ENCODE results near the gene MIB1.

MIB1 gene

DNA sequence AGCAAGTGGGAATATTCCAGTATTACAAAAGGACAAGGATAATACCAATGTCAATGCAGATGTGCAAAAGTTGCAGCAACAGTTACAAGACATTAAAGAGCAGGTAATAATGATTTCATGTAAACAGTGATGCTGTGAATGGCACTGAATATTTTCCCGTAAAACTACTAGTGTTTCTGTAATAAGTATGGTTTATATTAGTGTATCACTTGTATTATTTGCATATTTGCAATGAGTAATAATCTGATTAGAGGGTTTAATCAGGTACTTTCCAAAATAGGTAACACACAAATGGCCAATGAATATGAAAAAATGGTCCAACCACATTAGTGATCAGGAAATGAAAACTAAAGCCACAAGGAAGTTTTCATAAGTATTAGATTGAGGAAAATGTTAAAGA is 118.0 kb downstream of the MIB1 start:
- Histone ChIP-seq H3K4me3 (ENCODE audit: low read length) (no peak overlapping the region), H3K9me3 (ENCODE audit: control insufficient read depth, low read length) (no peaks in the 10 kb centered on the region), H3K4me1 (ENCODE audit: control insufficient read depth, insufficient read depth, low read length) (no peaks in the 10 kb centered on the region), H3K36me3 (ENCODE audit: control insufficient read depth, insufficient read depth, low read length) (no peaks in the 10 kb centered on the region), H3K9ac (ENCODE audit: low read length) (no peak overlapping the region), H3K27me3 (ENCODE audit: control insufficient read depth, insufficient read depth, low read length) (no peaks in the 10 kb centered on the region)

DNA sequence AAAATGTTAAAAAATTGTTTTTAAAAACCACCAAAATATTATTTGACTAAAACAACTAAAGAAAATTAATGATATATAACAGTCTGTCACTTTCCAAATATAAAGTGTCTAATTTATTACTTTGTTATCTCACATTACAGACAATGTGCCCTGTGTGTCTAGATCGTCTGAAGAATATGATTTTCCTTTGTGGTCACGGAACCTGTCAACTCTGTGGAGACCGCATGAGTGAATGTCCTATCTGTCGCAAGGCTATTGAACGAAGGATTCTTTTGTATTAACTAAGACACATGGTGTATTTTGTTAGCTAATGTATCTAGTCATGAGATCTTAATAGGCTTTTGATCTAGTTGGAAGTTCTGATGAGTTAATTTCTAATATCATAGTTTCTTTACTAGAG is 123.8 kb downstream of the MIB1 start:
- Histone ChIP-seq H3K4me1 (ENCODE audit: control insufficient read depth, insufficient read depth, low read length) (no peaks in the 10 kb centered on the region), H3K9me3 (ENCODE audit: control insufficient read depth, low read length) (no peaks in the 10 kb centered on the region), H3K4me3 (ENCODE audit: low read length) (no peak overlapping the region), H3K9ac (ENCODE audit: low read length) (no peak overlapping the region), H3K27me3 (ENCODE audit: control insufficient read depth, insufficient read depth, low read length) (no peaks in the 10 kb centered on the region), H3K36me3 (ENCODE audit: control insufficient read depth, insufficient read depth, low read length) (peaks cover 4% of the 10 kb centered on the region)

DNA sequence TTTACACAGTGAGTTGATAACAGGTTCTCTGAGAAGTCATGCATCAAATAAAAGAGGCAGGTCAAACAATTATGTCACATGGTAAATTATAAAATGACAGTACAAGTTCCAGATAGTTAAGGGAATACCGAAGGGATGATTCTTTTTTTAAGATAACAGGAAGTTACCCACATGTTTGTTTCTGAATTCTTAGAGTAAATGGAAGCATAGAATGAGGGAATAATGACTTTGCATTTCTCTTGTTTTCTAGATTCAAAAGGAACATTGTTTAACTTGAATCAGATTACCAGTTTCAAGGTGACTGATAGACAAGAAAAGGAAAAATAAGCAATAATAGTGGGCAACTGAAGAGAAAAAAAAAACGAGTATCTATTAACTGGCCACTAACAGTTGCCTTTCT is 124.5 kb downstream of the MIB1 start:
- no peak overlapping the region for H3K4me3 ChIP-seq (ENCODE audit: low read length)
- no peaks in the 10 kb centered on the region for H3K27me3 ChIP-seq (ENCODE audit: control insufficient read depth, insufficient read depth, low read length)
- H3K36me3 ChIP-seq (ENCODE audit: control insufficient read depth, insufficient read depth, low read length) = peaks cover 4% of the 10 kb centered on the region
- H3K9ac ChIP-seq (ENCODE audit: low read length) = no peak overlapping the region
- no peaks in the 10 kb centered on the region for H3K9me3 ChIP-seq (ENCODE audit: control insufficient read depth, low read length)
- H3K4me1 ChIP-seq (ENCODE audit: control insufficient read depth, insufficient read depth, low read length) = no peaks in the 10 kb centered on the region

DNA sequence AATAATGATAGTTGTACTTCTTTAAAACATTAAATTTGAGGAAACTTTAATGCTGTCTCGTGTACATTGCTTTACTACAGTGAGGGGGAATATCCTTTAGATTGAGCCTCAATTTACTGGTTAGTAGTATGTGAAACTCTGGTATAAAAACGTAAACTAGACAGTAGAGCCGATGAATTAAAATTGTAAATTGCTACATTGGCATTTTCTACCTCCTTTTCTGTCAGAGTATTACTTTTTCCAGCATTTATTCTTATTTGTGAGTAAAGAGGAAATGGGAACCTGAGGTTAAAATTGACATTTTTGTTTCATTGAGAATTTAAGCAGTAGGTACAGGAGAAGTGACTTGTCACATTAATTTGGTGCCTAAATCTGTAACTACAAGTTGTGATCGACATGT is 128.2 kb downstream of the MIB1 start:
- no peaks in the 10 kb centered on the region for H3K9me3 ChIP-seq (ENCODE audit: control insufficient read depth, low read length)
- peaks cover 4% of the 10 kb centered on the region for H3K36me3 ChIP-seq (ENCODE audit: control insufficient read depth, insufficient read depth, low read length)
- no peak overlapping the region for H3K4me3 ChIP-seq (ENCODE audit: low read length)
- H3K4me1 ChIP-seq (ENCODE audit: control insufficient read depth, insufficient read depth, low read length) = no peaks in the 10 kb centered on the region
- H3K9ac ChIP-seq (ENCODE audit: low read length) = no peak overlapping the region
- H3K27me3 ChIP-seq (ENCODE audit: control insufficient read depth, insufficient read depth, low read length) = no peaks in the 10 kb centered on the region

DNA sequence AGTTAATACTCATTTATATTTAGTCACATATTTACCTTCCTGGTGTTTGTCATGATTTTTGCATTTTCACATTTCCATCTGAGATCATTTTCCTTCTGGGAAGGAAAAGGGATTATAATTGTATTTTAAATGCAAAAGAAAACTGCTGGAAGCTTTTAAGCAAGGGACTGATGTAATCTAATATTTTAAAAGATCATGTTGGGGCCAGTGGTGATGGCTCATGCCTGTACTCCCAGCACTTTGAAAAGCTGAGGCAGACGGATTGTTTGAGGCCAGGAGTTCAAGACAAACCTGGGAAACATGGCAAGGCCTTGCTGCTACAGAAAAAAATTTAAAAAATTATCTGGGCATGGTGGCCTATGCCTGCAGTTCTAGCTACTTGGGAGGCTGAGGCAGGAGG is 149.0 kb downstream of the MIB1 start:
- no peaks in the 10 kb centered on the region for H3K27me3 ChIP-seq (ENCODE audit: control insufficient read depth, insufficient read depth, low read length)
- H3K4me1 ChIP-seq (ENCODE audit: control insufficient read depth, insufficient read depth, low read length) = no peaks in the 10 kb centered on the region

DNA sequence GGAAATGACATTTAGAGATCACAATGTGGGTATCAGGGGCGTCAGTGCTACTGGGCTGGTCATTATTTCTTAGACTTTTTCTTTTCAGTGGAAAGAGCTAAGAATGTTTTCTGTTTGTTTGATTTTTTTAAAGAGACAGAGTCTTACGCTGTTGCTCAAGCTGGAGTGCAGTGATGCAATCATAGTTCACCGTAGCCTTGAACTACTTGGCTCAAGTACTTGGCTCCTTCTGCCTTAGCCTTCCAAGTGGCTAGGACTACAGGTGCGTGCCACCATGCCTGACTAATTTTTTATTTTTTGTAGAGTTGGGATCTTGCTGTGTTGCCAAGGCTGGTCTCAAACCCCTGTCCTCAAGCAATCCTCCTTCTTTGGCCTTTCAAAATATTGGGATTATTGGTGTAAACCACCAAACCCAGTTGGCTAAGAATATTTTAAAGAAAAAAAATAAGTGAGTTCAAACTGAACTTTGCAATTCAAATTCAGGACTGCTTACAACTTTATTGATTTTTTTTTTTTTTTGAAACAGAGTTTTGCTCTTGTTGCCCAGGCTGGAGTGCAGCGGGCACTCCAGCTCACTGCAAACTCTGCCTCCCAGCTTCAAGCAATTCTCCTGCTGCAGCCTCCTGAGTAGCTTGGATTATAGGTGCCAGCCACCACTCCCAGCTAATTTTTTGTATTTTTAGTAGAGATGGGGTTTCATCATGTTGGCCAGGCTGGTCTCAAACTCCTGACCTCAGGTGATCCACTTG is 154.2 kb downstream of the MIB1 start:
- Histone ChIP-seq H3K27me3 (ENCODE audit: control insufficient read depth, insufficient read depth, low read length) (no peaks in the 10 kb centered on the region), H3K36me3 (ENCODE audit: control insufficient read depth, insufficient read depth, low read length) (no peaks in the 10 kb centered on the region), H3K9me3 (ENCODE audit: control insufficient read depth, low read length) (no peaks in the 10 kb centered on the region), H3K4me1 (ENCODE audit: control insufficient read depth, insufficient read depth, low read length) (peaks cover 3% of the 10 kb centered on the region), H3K9ac (ENCODE audit: low read length) (no peak overlapping the region), H3K4me3 (ENCODE audit: low read length) (no peak overlapping the region)

More for the DNA sequence above, 149.0 kb downstream of the MIB1 start:
- H3K9ac ChIP-seq (ENCODE audit: low read length) = no peak overlapping the region
- H3K4me3 ChIP-seq (ENCODE audit: low read length) = no peak overlapping the region
- no peaks in the 10 kb centered on the region for H3K9me3 ChIP-seq (ENCODE audit: control insufficient read depth, low read length)
- no peaks in the 10 kb centered on the region for H3K36me3 ChIP-seq (ENCODE audit: control insufficient read depth, insufficient read depth, low read length)

DNA sequence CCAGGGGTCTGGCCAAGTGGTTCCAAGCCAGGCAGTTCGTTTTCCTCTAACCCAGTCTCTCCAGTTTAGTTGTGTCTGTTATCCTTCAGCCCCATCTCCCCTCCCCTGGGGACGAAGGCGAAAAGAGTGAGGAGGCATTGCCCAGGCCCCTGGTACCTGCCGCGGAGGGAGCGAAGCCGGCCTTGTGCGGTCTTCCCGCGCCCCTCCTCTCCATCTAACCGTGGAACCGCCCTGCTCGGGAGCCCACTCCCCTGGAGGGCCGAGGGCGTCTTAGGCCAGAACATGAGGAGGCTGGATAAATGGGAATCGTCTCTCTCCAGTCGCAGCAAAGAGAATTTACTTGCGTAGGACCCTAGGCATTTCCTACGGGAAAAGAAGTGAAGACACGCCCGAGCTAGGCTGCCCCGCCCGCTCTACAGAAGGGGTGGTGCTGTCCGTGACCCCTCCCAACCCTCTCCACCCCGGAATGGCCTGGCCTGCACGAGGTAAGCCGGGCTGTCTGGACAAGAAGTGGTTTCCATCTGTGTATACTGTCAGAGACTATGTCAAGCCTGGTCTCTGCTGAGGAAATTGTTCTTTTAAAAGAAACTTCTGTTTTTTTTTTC is 156.2 kb downstream of the MIB1 start:
- Histone ChIP-seq H3K4me3 (ENCODE audit: low read length) (no peak overlapping the region), H3K9me3 (ENCODE audit: control insufficient read depth, low read length) (no peaks in the 10 kb centered on the region), H3K27me3 (ENCODE audit: control insufficient read depth, insufficient read depth, low read length) (no peaks in the 10 kb centered on the region), H3K9ac (ENCODE audit: low read length) (no peak overlapping the region), H3K4me1 (ENCODE audit: control insufficient read depth, insufficient read depth, low read length) (peaks cover 10% of the 10 kb centered on the region), H3K36me3 (ENCODE audit: control insufficient read depth, insufficient read depth, low read length) (no peaks in the 10 kb centered on the region)

DNA sequence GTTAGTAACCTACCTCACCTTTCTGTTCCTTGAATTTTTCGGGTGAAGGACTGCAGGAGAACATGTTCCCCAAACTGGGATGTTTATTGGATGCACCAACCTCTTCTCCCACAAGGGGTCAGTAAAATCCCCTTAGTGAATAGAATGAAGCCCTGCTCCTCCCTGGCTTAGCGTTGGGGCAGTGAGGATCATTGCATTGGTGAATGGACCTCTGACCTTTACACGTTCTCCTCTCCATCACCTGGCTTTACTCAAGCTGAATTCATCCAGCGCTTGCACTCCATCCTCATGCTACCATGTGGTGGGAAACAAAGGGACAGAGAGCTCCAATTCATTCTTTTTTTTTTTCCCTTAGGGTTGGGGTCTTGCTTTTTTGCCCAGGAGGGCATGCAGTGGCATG is 157.2 kb downstream of the MIB1 start:
- no peaks in the 10 kb centered on the region for H3K9me3 ChIP-seq (ENCODE audit: control insufficient read depth, low read length)
- H3K4me1 ChIP-seq (ENCODE audit: control insufficient read depth, insufficient read depth, low read length) = peaks cover 14% of the 10 kb centered on the region
- no peak overlapping the region for H3K9ac ChIP-seq (ENCODE audit: low read length)
- no peaks in the 10 kb centered on the region for H3K27me3 ChIP-seq (ENCODE audit: control insufficient read depth, insufficient read depth, low read length)
- no peaks in the 10 kb centered on the region for H3K36me3 ChIP-seq (ENCODE audit: control insufficient read depth, insufficient read depth, low read length)
- no peak overlapping the region for H3K4me3 ChIP-seq (ENCODE audit: low read length)

DNA sequence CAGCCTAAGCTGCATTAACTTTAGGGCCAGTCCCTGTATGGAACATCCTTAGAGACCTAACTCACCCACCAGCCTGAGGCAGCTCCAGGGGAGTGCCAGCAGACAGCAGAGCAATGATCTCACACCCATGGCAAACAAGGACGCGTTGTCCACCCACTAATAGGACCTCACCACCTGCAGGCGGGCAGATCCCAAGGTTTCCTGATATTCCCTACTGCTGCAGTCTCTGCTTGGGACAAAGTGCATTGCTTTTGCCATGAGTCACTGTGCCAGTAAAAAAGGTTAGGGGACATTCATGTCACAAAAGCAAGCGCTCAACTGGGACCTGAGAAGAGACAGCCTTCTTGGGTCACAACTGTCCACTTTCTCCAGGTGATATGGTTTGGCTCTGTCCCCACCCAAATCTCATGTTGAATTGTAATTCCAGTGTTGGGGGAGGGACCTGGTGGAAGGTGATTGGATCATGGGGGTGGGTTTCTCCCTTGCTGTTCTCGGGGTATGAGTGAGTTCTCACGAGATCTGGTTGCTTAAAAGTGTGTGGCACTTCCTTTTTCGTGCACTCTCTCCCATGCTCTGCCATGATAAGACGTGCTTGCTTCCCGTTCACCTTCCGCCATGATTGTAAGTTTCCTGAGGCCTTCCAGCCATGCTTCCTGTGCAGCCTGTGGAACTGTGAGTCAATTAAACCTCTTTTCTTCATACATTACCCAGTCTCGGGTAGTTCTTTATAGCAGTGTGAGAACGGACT is 160.2 kb downstream of the MIB1 start:
- no peak overlapping the region for H3K4me3 ChIP-seq (ENCODE audit: low read length)
- no peaks in the 10 kb centered on the region for H3K9me3 ChIP-seq (ENCODE audit: control insufficient read depth, low read length)
- no peaks in the 10 kb centered on the region for H3K27me3 ChIP-seq (ENCODE audit: control insufficient read depth, insufficient read depth, low read length)
- peaks cover 14% of the 10 kb centered on the region for H3K4me1 ChIP-seq (ENCODE audit: control insufficient read depth, insufficient read depth, low read length)
- H3K9ac ChIP-seq (ENCODE audit: low read length) = no peak overlapping the region
- no peaks in the 10 kb centered on the region for H3K36me3 ChIP-seq (ENCODE audit: control insufficient read depth, insufficient read depth, low read length)

DNA sequence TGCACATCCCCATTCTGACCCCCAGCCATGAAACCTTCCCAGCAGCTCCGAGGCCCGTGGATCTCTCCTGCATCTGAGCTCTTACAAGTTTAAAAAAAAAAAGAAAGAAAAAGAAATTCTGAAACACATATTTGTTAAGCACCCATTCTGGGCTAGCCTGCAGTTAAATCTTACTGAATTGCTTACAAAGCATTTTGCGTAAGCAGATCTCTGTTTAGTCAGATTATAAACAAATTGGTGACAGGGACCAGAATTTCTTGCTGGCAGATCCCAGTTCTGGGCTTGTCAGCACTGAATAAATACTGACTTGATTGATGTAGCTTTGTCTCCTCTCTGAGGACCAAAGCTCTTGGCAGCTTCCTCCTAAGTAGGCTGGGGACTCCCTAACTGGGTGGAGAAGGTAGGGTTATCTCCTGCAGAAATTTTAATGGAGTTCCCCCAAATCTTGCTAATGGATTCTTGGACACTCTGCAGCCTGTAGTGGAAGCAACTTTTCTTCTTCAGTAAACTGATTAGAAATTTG is 160.9 kb downstream of the MIB1 start:
- H3K9ac ChIP-seq (ENCODE audit: low read length) = no peak overlapping the region
- no peaks in the 10 kb centered on the region for H3K27me3 ChIP-seq (ENCODE audit: control insufficient read depth, insufficient read depth, low read length)
- peaks cover 14% of the 10 kb centered on the region for H3K4me1 ChIP-seq (ENCODE audit: control insufficient read depth, insufficient read depth, low read length)
- H3K36me3 ChIP-seq (ENCODE audit: control insufficient read depth, insufficient read depth, low read length) = no peaks in the 10 kb centered on the region
- H3K9me3 ChIP-seq (ENCODE audit: control insufficient read depth, low read length) = no peaks in the 10 kb centered on the region
- H3K4me3 ChIP-seq (ENCODE audit: low read length) = no peak overlapping the region

DNA sequence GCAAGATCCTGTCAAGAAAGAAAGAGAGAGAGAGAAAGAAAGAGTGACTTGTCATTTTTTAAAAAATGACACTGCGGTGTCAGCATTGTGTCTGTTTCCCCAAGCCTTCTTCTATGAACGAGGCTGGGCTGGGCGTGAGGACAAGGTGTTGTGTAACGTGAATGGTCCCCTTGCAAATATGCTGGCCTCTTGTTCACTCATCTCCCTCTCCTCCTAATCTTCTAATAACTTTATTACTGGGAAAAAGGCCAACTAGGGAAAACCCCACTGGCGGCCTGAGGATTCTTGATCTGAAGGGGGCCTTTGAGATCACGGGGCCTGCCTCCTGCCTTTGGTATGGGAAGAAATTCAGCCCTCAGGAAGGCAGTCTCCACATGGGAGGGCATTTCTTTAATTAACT is 163.1 kb downstream of the MIB1 start:
- Histone ChIP-seq H3K4me1 (ENCODE audit: control insufficient read depth, insufficient read depth, low read length) (peaks cover 11% of the 10 kb centered on the region), H3K9ac (ENCODE audit: low read length) (no peak overlapping the region), H3K9me3 (ENCODE audit: control insufficient read depth, low read length) (no peaks in the 10 kb centered on the region), H3K27me3 (ENCODE audit: control insufficient read depth, insufficient read depth, low read length) (no peaks in the 10 kb centered on the region), H3K36me3 (ENCODE audit: control insufficient read depth, insufficient read depth, low read length) (no peaks in the 10 kb centered on the region), H3K4me3 (ENCODE audit: low read length) (no peak overlapping the region)

DNA sequence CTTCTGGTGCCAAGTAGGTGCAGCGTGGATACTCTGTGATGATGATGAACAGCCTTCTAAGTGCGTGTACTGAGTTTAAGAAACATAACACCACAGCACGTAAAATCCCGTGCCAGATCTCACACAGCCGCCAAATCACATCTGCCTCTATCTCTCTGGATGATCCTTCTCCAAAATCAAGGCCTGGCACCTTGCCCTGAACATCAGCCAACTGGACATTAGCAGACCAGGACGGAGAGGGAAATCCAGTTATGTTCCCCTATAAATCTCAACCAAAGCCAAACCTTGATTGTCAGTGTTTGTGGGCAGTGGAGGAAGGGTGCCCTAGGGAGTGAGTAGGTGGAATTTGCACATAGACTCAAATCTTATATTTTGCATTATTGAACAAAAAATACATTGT is 164.3 kb downstream of the MIB1 start:
- Histone ChIP-seq H3K36me3 (ENCODE audit: control insufficient read depth, insufficient read depth, low read length) (no peaks in the 10 kb centered on the region), H3K4me1 (ENCODE audit: control insufficient read depth, insufficient read depth, low read length) (peaks cover 11% of the 10 kb centered on the region), H3K27me3 (ENCODE audit: control insufficient read depth, insufficient read depth, low read length) (no peaks in the 10 kb centered on the region), H3K9ac (ENCODE audit: low read length) (no peak overlapping the region), H3K4me3 (ENCODE audit: low read length) (no peak overlapping the region), H3K9me3 (ENCODE audit: control insufficient read depth, low read length) (no peaks in the 10 kb centered on the region)

Data from mucosa of stomach (tissue), 1 donor.